GM12878 (cell line): ENCODE measurements around the gene DNAH1. TPM values are rescaled to one million over a fixed set of nuclear protein-coding genes. Genes with fewer than 3 reads are reported as not detected.
A peak's percentile ranks its signal among the peaks of the same experiment; 100 is the strongest.

Source experiments
- ATAC-seq: fragments of 200-7000 bp; cut with Tn5 transposase; 3 replicates; pipeline ENCODE4 v1.9.1; 2020; ENCODE audit warnings: mild to moderate bottlenecking, moderate library complexity
- BruUV-seq: library from RNA; stranded (reverse); fragments of 400-500 nt; replicated peaks from 2 replicates; lab custom pipeline; 2021; lab: Mats Ljungman, UMichigan
- CTCF ChIA-PET: fragments of 300-600 bp; sonication (Branson Sonifier 250); formaldehyde crosslinking; extraction: SDS; loops from one replicate; lab custom pipeline; 2021; ENCODE audit warnings: inconsistent platforms; lab: Yijun Ruan, JAX
- POLR2A ChIA-PET: fragments of 350-600 bp; formaldehyde crosslinking; extraction: SDS; loops from one replicate; lab custom pipeline; 2021; ENCODE audit warnings: inconsistent platforms; lab: Charles Lee
- RAD21 ChIA-PET: fragments of 300-600 bp; sonication (Branson Sonifier 250); formaldehyde crosslinking; loops from one replicate; lab custom pipeline; 2023; ENCODE audit warnings: antibody characterized with exemption; ENCODE audit not compliant: unreplicated experiment; lab: Charles Lee
- SMC1A ChIA-PET: fragments of 300-600 bp; sonication (Branson Sonifier 250); formaldehyde crosslinking; loops from one replicate; lab custom pipeline; 2023; ENCODE audit not compliant: unreplicated experiment, uncharacterized antibody; lab: Charles Lee
- DNase-seq: peaks from one replicate; pipeline ENCODE4 v3.0.0-alpha.2; 2011; ENCODE audit warnings: low read depth, low spot score
- FAIRE-seq: peaks from 3 replicates; lab custom pipeline; 2011; peaks lifted over from hg19 to GRCh38; lab: Jason Lieb, UNC
- H2AFZ ChIP-seq: 2 replicates; pipeline ENCODE4 v1.6.0; 2011; ENCODE audit warnings: low read depth, low read length, control low read depth; ENCODE audit not compliant: control insufficient read depth
- H3K27ac ChIP-seq: 2 replicates; pipeline ENCODE4 v1.5.1; 2011; ENCODE audit warnings: control low read depth; ENCODE audit not compliant: control insufficient read depth, insufficient read depth
- H3K27me3 ChIP-seq, 2 experiments: replicated peaks in 1 of 2; 2 replicates each; pipeline versions ENCODE4 v1.6.0 to v1.6.1; 2011; ENCODE audit warnings: low read length in 1 of 2; ENCODE audit not compliant: control insufficient read depth in 2 of 2, insufficient read depth in 2 of 2
- H3K36me3 ChIP-seq, 2 experiments: 2 replicates each; pipeline ENCODE4 v1.5.1; 2011; ENCODE audit warnings: low read length in 1 of 2; ENCODE audit not compliant: control insufficient read depth in 2 of 2, insufficient read depth in 2 of 2
- H3K4me1 ChIP-seq: 2 replicates; pipeline ENCODE4 v1.6.1; 2011; ENCODE audit warnings: mild to moderate bottlenecking, low read length, moderate library complexity, mixed read lengths; ENCODE audit not compliant: control insufficient read depth, insufficient read depth
- H3K4me2 ChIP-seq: 2 replicates; pipeline ENCODE4 v1.6.0; 2011; ENCODE audit warnings: control low read depth; ENCODE audit not compliant: control insufficient read depth, insufficient read depth
- H3K4me3 ChIP-seq: fragments of 200-600 bp; sonication (generic); 2 replicates; pipeline ENCODE4 v1.5.1; 2016
- H3K79me2 ChIP-seq: 2 replicates; pipeline ENCODE4 v1.6.0; 2011; ENCODE audit warnings: low read length; ENCODE audit not compliant: control insufficient read depth, insufficient read depth
- H3K9ac ChIP-seq: 2 replicates; pipeline ENCODE4 v1.8.0; 2011; ENCODE audit warnings: low read length, control low read depth, mixed read lengths; ENCODE audit not compliant: control insufficient read depth, insufficient read depth
- H3K9me3 ChIP-seq: replicated peaks from 3 replicates; pipeline ENCODE4 v1.5.1; 2011; ENCODE audit warnings: mild to moderate bottlenecking, low read length; ENCODE audit not compliant: control insufficient read depth, insufficient read depth
- H4K20me1 ChIP-seq: 2 replicates; pipeline ENCODE4 v1.6.0; 2011; ENCODE audit not compliant: control insufficient read depth, insufficient read depth
- CREM ChIP-seq: IDR thresholded peaks from 2 replicates; pipeline ENCODE4 v1.6.1; 2014; ENCODE audit warnings: antibody characterized with exemption, low read depth
- ETV6 ChIP-seq, 2 experiments: fragments of 450-650 bp in 1 of 2; IDR thresholded peaks in 1 of 2; conservative IDR thresholded peaks in 1 of 2; 2 replicates each; pipeline ENCODE4 v1.6.1; 2014; ENCODE audit warnings: antibody characterized with exemption in 1 of 2, borderline replicate concordance in 1 of 2, low read depth in 1 of 2, mild to moderate bottlenecking in 1 of 2, moderate library complexity in 1 of 2
- HDAC2 ChIP-seq: fragments of 200-600 bp; sonication (generic); IDR thresholded peaks from 2 replicates; pipeline ENCODE4 v1.6.1; 2017
- KDM1A ChIP-seq: fragments of 200-600 bp; sonication (generic); IDR thresholded peaks from 2 replicates; pipeline ENCODE4 v1.6.1; 2016; ENCODE audit warnings: borderline replicate concordance
- LARP7 ChIP-seq: fragments of 450-650 bp; IDR thresholded peaks from 2 replicates; pipeline ENCODE4 v1.6.1; 2017; ENCODE audit warnings: mild to moderate bottlenecking
- MYB ChIP-seq: fragments of 150-350 bp; IDR thresholded peaks from 2 replicates; pipeline ENCODE4 v1.6.1; 2014; ENCODE audit warnings: mild to moderate bottlenecking, low read depth, low read length, borderline replicate concordance
- NBN ChIP-seq: fragments of 450-650 bp; IDR thresholded peaks from 2 replicates; pipeline ENCODE4 v1.6.1; 2016
- NR2C1 ChIP-seq: fragments of 450-650 bp; IDR thresholded peaks from 2 replicates; pipeline ENCODE4 v1.6.1; 2017; ENCODE audit warnings: antibody characterized with exemption, mild to moderate bottlenecking, moderate library complexity
- POLR2A ChIP-seq: IDR thresholded peaks from 2 replicates; pipeline ENCODE4 v1.6.1; 2011; ENCODE audit warnings: low read depth, mild to moderate bottlenecking, low read length
- WRNIP1 ChIP-seq: IDR thresholded peaks from 2 replicates; pipeline ENCODE4 v1.6.1; 2011; ENCODE audit warnings: low read depth, low read length, improper control_type of control experiment, borderline replicate concordance
- WGBS: methylation state at CpG from one replicate; pipeline ENCODE4 v1.1.6; 2016; ENCODE audit warnings: low lambda C conversion rate; ENCODE audit not compliant: insufficient replicate concordance, insufficient coverage; ENCODE audit errors: missing lambda C conversion rate; 5-methylcytosine and 5-hydroxymethylcytosine counted together
- in situ Hi-C: fragments of 300-500 bp; cut with MboI; formaldehyde crosslinking; loops from 9 replicates; pipeline ENCODE4 v1.14.3; 2018; ENCODE audit warnings: mixed read lengths
- intact Hi-C: fragments of 100-400 bp; cut with micrococcal nuclease; formaldehyde crosslinking; loops from one replicate; pipeline ENCODE4 v1.14.2; 2022; ENCODE audit not compliant: unreplicated experiment
- polyA plus RNA-seq, 11 experiments: library from polyadenylated mRNA; depleted of rRNA in 4 of 11; unstranded in 6 of 11; stranded (reverse) in 5 of 11; fragments of >200 nt; fragmentation: Nextera tagmentation in 4 of 11; fragmentation: Illumina TruSeq in 1 of 11; extraction: Ambion mirVana in 4 of 11; extraction: Trizol in 1 of 11; gene quantifications; 1 replicate in 1 of 11; 2 replicates in 10 of 11; pipeline versions ENCODE4 v1.2.1 to v1.2.3, GENCODE V29; 2011 to 2016; ENCODE audit warnings: inconsistent platforms in 2 of 11, missing spikeins in 2 of 11, low read depth in 1 of 11
- total RNA-seq, 4 experiments: library from RNA; depleted of rRNA in 3 of 4; stranded (reverse); fragments of >200 nt in 3 of 4; fragmentation: Illumina TruSeq in 1 of 4; extraction: Trizol in 1 of 4; gene quantifications; 2 replicates each; pipeline versions ENCODE4 v1.2.1 to v1.2.3, GENCODE V29; 2013 to 2021
- TF ChIP-seq, protein P1 (sequence below): fragments of 450-650 bp; IDR thresholded peaks from 2 replicates; pipeline ENCODE4 v1.6.1; 2017; ENCODE audit warnings: low read depth, mild to moderate bottlenecking, moderate library complexity
- TF ChIP-seq, protein P2 (sequence below): fragments of 450-650 bp; IDR thresholded peaks from 2 replicates; pipeline ENCODE4 v1.6.1; 2017; ENCODE audit warnings: borderline replicate concordance

The DNAH1 gene
- total and polyA plus RNA-seq, 10 of the 15 experiments (the other 5 are each of a cell fraction or from before 2014, with no cell fraction given): 0.31 to 5.8 (median 2.7) TPM

DNA sequence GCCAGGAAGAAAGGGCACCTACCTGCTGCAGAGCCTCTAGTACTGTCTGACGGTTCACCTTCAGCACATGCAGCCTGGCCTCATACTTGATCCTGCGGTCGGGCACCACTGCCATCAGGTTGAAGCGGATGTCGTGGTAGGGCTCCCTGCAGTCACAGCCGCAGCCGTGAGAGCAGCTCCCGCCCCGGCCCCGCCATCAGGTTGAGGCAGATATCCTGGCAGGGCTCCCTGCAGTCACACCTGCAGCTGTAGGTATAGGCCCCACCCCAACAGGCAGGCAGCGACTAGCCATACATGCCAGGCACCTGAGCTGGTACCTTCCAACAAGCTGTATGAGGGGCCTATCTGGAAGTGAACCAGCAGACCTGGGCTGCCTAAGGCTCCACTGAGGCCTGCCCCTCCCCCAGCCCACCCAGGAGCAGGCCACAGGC is 90.1 kb downstream of the DNAH1 start:
- no peak for FAIRE-seq
- H3K4me2 ChIP-seq: no peak overlapping the region

DNA sequence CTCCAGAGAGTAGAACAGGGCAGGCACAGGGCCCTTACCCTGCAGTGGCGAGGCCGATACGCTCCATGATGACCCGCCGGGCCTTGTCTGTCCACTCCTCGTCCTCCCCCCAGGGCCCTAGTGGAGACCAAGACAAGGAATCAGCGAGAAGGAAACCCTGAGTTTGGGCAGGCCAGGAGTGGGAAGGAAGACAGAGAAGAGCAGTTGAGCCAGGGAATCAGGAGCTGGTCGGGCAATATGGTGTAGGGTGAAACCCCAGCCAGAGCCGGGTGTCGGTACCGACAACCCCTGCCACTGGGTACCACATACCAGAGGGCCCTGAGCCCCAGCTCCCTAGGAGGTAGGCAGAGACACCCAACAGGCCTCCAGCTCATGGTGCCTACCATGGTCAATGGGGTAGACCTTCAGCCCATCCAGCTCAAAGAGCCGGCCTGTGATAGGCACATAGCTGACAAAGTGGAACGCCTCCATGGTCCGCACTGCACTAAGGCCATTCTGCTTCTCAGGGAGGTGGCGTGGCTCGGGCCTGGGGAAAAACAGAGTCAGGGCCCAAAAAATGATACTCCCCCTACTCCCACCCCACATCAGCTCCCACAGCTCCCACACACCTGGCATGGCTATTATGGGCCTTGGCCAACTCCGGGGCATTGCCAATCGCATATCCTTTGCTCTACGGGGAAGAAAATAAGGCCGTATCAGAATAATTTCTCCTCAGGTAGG is 90.8 kb downstream of the DNAH1 start:
- Histone ChIP-seq H3K4me1 (peaks cover 14% of the 10 kb centered on the region), H3K9ac (no peak overlapping the region), H3K4me3 (no peak overlapping the region), H3K4me2 (no peak overlapping the region), H4K20me1 (no peaks in the 10 kb centered on the region), H3K36me3 (peaks cover 23 to 26% of the 10 kb centered on the region in 2 experiments), H3K79me2 (peaks cover 27% of the 10 kb centered on the region), H3K27me3 (no peaks in the 10 kb centered on the region), H3K9me3 (no peaks in the 10 kb centered on the region), H2AFZ (no peak overlapping the region), H3K27ac (no peak overlapping the region)
- in situ Hi-C loops (no loop called here), intact Hi-C loops (no loop called here)
- CTCF ChIA-PET: interaction anchor here (1.2 to 1.3 kb wide), 2 partner anchors 18 to 20 kb away, joined by 3 to 4 read pairs; no protein-coding TSS in a partner anchor
- SMC1A ChIA-PET: no interaction called here
- DNase-seq (no peak), FAIRE-seq (no peak), ATAC-seq (no peak)
- RAD21 ChIA-PET: no interaction called here
- WGBS: 98% methylated on average over 20 of the region's 20 CpGs
- no TSS peak for BruUV-seq
- POLR2A ChIA-PET: no interaction called here
- TF ChIP-seq NR2C1 (no peak), CREM (no peak), MYB (no peak), KDM1A (no peak), ETV6 (conservative IDR thresholded peaks at IDR 0.05 in 1 of 2, IDR thresholded peaks at IDR 0.05 in 1 of 2; ENCODE audit: borderline replicate concordance in 1 of 2, low read depth in 1 of 2) (no peak), WRNIP1 (no peak)
- TF ChIP-seq, protein P1, sequence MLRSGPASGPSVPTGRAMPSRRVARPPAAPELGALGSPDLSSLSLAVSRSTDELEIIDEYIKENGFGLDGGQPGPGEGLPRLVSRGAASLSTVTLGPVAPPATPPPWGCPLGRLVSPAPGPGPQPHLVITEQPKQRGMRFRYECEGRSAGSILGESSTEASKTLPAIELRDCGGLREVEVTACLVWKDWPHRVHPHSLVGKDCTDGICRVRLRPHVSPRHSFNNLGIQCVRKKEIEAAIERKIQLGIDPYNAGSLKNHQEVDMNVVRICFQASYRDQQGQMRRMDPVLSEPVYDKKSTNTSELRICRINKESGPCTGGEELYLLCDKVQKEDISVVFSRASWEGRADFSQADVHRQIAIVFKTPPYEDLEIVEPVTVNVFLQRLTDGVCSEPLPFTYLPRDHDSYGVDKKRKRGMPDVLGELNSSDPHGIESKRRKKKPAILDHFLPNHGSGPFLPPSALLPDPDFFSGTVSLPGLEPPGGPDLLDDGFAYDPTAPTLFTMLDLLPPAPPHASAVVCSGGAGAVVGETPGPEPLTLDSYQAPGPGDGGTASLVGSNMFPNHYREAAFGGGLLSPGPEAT: no peak
- TF ChIP-seq, protein P2, sequence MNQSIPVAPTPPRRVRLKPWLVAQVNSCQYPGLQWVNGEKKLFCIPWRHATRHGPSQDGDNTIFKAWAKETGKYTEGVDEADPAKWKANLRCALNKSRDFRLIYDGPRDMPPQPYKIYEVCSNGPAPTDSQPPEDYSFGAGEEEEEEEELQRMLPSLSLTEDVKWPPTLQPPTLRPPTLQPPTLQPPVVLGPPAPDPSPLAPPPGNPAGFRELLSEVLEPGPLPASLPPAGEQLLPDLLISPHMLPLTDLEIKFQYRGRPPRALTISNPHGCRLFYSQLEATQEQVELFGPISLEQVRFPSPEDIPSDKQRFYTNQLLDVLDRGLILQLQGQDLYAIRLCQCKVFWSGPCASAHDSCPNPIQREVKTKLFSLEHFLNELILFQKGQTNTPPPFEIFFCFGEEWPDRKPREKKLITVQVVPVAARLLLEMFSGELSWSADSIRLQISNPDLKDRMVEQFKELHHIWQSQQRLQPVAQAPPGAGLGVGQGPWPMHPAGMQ: no peak

More for the DNA sequence above, 90.1 kb downstream of the DNAH1 start:
- no peaks in the 10 kb centered on the region for H3K27me3 ChIP-seq
- over 99% methylated on average over 11 of the region's 11 CpGs for WGBS
- ChIA-PET SMC1A (no interaction called here), CTCF (interaction anchor here (1.3 kb wide), 1 partner anchor 19 kb away, joined by 3 read pairs; no protein-coding TSS in a partner anchor), POLR2A (interaction anchor here (0.6 kb wide), 1 partner anchor 616 kb away, joined by 4 read pairs; no protein-coding TSS in a partner anchor), RAD21 (no interaction called here)
- no peak overlapping the region for H3K27ac ChIP-seq
- no peak for DNase-seq
- in situ Hi-C loops: no loop called here
- no peaks in the 10 kb centered on the region for H4K20me1 ChIP-seq
- no peak overlapping the region for H3K4me3 ChIP-seq
- no peak for ATAC-seq
- no peaks in the 10 kb centered on the region for H3K9me3 ChIP-seq
- H3K4me1 ChIP-seq: peaks cover 8% of the 10 kb centered on the region
- H3K36me3 ChIP-seq: peaks cover 23 to 26% of the 10 kb centered on the region in 2 experiments
- H3K9ac ChIP-seq: no peak overlapping the region
- peaks cover 24% of the 10 kb centered on the region for H3K79me2 ChIP-seq
- no peak overlapping the region for H2AFZ ChIP-seq
- no TSS peak for BruUV-seq
- TF ChIP-seq HDAC2 (no peak), NBN (no peak), LARP7 (no peak), POLR2A (0 out of 2 replicates have a peak, but pooled peaks have one; percentile 28)
- intact Hi-C loops: no loop called here
